HK-2 (cell line): ENCODE results near the gene ARNT2.

Source experiments
- DNase-seq: peaks from one replicate; pipeline ENCODE4 v3.0.0-alpha.2; 2018; ENCODE audit not compliant: unreplicated experiment

Gene ARNT2

DNA sequence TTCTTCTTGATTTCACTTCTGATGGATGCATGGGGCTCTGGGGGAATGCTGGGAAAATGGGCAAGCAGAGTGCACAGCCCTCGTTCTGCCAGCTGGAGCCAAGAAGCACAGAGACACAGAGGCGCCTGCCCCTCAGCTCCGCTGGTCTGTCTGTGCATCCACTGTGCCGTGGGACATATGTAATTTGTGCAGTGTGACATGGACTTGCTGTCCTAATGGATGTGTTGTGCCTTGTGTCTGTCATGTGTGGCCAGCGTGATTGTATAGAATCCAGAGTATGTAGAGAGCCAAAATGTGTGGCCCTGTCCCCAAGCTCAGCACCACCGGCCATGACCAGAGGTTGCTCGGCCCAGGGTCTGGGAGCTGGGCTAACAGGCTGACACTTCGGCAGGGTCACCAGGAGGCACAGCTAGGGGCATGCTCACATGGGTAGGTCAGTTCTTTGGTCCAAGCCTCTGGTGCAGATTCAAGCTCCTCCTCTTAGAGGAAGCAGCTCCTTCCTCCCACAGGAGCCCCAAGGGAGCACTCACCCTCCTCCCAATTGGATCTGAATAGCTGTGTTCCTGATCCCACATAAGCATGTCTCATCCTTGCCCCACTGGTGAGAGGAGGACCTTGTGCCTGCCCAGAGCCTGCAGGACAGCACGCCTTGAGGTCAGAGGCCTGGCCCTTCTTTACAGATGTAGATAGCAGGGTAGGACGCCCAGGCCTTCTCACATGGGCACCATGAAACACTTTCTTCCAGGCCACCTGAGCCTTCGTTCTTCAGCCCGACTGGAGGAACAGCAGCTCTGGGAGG is 190.1 kb downstream of the ARNT2 start:
- no peak for DNase-seq

- no peak for DNase-seq
Observed at GRCh38 chr15:80595396-80595795, 191.2 kb downstream of the ARNT2 start.

GRCh38 chr15:80596521-80596976 is 192.4 kb downstream of the ARNT2 start:
- no peak for DNase-seq

GRCh38 chr15:80597076-80597475 is 192.9 kb downstream of the ARNT2 start:
- no peak for DNase-seq

DNA sequence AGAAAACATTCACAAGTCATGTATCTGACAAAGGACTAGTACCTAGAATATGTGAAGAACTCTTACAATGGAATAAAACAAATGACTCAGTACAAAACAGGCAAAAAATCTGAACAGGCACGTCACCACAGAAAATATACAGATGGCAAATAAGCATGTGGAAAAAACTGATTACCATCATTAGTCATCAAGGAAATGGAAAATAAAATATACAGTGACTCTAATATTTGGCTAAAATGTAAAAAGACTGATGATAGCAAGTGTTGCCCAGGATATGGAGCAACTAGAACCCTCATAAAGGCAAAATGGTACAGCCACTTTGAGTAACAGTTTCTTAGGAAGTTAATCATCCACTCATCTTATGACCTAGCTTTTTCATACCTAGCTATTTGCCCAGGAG is 195.2 kb downstream of the ARNT2 start:
- DNase-seq, result no peak

DNA sequence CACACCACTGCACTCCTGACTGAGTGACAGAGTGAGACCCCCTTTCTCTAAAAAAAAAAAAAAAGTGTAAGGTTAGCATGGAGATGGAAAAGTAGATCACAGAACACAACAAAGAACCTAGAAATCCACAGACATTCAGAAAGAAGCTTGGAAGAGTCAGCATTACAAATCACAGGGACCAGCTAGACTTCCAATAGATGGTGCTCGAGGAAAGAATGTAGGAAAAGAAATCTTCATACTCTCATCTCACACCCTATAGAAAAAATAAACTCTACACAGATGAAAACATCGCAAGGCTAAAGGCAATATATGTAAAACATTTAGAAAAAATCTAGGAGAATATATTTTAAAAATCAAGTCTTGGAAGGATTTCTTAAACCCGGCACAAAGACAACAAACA is 196.4 kb downstream of the ARNT2 start:
- DNase-seq, result no peak

- DNase-seq, result no peak
Observed at GRCh38 chr15:80601256-80601655, 197.1 kb downstream of the ARNT2 start.

DNA sequence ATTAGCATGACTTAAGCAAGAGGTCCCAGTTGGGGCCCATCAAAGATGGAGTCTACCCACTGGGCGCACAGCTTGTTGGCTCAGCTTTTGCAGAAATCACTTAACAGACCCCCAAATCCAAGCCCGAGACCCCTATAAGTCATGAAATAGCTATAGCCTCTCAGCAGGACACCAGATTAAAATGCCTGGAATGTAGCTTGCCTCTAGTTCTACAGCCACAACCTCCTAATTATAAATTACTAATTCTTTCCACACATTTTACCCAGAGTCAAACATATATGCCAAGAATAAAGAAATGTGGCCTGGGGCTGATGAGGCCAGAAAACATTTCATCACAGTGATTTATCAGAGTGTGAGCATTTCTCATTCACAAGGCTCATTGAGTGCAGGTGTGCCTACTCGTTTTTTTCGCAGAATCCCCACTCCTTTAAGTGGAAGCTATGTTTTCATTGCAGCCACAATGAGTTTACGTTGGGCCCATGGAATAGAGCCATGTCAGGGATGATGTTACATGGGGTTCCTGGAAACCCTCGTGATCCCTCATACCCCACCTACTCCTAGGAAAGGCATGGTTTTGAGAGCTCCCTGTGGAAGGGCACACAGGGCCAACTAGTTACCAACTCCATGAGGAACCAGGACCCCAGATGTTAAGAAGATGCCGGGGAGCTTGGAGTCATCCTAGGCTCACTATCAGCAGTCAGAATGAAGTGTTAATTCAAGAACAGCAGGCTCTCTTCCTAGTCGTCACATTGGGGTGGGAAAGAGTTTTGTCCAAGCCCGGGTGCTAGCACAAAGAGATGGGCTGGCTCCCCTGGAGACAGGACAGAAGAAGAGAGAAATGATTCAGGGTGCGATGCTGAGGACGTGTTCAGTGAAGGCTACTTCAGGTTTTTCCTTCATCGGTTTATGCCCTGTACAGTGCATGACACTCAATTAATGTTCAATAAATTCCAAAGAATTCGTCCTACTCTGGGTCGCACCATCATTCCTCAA is 200.7 kb downstream of the ARNT2 start:
- DNase-seq, result no peak

DNA sequence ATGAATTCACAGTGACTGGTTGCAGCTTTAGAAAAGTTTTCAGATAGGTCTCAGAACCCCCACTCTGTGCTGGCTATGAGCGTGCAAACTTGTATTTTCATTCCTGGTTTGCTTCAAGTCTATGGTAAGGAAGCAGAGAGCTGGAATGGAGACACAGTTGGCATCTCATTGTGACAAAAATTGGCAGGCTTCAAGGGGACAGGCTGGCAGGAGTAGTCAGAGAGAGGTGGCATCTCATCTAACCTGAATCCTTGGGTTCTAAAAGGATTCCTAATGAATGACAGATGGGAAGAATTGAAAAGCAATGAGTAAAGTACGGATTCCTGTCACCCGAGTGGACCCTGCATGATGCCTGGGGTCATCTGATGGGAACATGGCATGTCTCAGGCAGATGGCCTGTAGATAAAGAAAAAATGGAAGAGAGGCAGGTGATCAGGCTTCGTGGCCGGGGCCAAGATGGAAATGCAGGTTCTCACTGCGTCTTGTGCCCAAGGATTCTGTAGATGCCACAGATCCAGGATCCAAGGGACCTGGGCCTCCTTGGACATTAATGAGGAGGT is 201.5 kb downstream of the ARNT2 start:
- no peak for DNase-seq

DNA sequence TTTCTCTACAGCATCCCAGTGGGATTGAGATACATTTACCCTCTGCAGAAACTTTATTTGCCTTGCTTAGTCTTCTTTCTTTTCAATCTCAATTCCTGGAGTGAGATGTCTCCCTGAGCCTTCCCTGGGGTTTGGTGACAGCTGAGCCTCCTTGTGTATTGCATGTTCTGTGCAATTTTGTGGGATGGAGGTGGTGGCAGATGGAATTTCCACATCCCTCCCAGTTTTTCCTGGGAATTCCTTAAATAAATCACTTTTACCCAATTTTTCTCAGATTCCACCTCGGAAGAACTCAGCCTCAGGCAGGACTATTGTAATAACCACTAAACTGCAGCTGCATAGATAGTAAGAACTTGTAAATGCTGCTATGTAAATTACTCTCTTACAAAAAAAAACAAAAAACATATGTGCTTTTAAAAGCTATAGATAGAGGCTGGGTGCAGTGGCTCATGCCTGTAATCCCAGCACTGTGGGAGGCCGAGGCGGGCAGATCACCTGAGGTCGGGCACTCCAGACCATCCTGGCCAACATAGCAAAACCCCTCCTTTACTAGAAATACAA is 202.4 kb downstream of the ARNT2 start:
- no peak for DNase-seq

DNA sequence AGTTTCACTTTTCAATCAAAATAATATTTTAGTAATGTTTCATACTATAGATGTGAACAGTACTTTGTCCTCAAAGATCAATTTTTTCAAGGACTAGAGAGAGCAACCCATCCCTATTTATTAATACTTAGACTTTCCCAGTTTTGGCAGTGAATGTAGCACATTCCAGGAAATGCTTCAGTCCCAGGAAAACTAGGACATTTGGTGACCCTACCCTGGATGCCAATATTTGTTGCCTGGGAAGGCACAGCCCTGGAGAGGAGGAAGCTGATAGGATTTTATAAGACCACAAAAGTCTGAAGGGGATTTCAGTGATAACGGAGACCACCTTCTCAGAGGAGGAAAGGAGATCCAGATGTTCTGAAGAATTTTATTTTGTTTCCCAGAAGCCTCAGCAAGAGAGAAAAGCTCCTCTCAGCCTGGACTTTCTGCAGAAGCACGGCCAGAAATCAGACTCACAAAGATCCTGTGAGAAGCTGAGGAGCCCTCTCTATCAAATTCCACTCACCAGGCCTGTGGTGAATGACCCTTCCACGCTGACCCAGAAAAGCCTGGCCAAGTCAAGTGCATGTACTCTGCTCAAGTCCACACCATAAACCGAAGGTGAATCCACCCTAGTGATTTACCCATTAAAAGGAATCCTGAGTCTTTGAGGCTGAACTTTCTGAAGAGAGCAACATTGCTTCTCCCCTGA is 203.3 kb downstream of the ARNT2 start:
- DNase-seq, result no peak

DNA sequence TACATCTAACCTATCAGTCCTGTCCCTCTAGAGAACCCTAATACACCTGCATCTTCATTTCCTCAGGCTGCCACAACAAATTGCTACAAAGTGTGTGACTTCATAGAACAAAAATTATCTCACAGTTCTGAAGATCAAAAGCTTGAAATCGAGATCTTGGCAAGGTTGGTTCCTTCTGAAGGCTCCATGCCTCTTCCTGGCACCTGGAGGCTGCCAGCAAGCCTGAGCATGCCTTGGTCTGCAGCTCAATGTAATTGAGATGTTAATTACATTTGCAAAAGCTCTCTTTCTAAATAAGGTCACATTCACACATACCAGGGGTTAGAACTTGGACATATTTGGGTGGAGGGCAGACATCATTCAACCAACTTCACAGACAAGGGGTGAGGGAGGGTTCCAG is 204.5 kb downstream of the ARNT2 start:
- no peak for DNase-seq

DNA sequence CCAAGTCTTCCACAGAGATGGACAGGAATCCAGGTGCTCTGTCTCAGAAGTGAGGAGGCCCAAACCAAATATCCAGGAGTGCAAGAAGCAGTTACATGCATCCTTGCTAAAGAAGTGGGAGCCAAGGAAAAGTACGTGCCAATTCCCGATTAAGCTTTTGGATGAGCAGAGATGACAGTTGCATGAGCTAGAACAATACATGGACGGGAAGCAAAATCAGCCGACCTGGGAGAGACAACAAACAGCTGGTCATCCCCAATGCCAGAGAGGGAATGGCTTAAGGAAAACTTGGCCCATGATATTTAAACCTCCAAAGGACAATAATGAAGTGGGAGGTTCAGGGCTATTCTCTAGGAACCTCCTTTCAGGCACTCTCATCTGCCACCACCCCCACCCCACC is 204.9 kb downstream of the ARNT2 start:
- DNase-seq, result no peak

- no peak for DNase-seq
Observed at GRCh38 chr15:80609512-80609946, 205.3 kb downstream of the ARNT2 start.

DNA sequence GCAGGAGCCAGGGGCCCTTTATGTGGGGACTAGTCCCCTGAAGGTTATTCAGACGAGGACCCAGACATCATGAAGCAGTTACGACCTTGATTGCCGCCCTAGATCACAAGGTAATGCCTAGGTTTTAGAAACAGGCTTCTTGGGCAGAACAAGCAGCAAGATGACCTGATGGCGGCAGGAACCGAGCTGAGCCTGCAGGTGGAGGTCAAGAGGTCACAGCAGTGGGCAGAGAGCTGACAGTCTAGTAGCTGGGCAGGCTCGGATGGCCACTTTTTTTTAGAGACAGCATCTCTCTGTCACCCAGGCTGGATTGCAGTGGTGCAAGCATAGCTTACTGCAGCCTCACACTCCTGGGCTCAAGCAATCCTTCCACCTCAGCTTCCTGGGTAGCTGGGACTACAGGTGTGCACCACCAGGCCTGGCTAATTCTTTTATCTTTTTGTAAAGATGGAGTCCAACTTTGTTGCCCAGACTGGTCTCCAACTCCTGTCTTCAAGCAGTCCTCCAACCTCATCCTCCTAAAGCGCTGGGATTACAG is 207.4 kb downstream of the ARNT2 start:
- DNase-seq, result no peak

DNA sequence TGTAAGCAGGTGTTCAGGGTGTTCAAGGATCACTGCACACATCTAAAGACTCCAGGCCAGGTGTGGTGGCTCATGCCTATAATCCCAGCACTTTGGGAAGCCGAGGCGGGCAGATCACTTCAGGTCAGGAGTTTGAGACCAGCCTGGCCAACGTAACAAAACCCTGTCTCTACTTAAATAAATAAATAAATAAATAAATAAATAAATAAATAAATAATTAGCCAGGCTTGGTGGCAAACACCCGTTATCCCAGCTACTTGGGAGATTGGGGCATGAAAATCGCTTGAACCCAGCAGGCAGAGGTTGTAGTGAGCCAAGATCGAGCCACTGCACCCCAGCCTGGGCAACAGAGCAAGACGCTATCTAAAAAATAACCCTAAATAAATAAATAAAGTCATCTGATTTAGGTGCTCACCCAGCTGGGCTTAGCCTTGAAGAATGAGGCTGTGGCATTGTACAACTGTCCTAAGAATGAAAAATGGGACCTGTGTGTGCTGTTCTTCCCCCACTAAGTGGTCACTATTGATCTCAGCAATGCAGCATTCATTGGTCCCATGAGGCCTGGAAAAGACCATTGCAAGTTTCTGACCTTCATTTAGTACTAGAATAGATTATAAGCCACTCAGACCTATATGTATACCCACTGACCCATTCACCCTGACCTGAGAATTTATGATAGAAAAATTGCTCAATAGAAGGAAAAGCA is 208.1 kb downstream of the ARNT2 start:
- no peak for DNase-seq

GRCh38 chr15:80613762-80614365 is 209.7 kb downstream of the ARNT2 start:
- no peak for DNase-seq

- DNase-seq, result no peak
Observed at GRCh38 chr15:80614711-80615360, 210.7 kb downstream of the ARNT2 start.

- DNase-seq, result no peak
Observed at GRCh38 chr15:80615361-80615736, 211.2 kb downstream of the ARNT2 start.
